ENCODE measurements around the gene ZMAT2. TPM values are rescaled to one million over a fixed set of nuclear protein-coding genes. Genes with fewer than 3 reads are reported as not detected.
"Not testable (repeated sequence)": the region's sequence is repeated elsewhere in the genome, so short reads cannot be mapped to it uniquely, and the experiment has no call there.

The ZMAT2 gene
- total and polyA plus RNA-seq, 7 donors, result 44.7 to 136 (median 54.5) TPM

DNA sequence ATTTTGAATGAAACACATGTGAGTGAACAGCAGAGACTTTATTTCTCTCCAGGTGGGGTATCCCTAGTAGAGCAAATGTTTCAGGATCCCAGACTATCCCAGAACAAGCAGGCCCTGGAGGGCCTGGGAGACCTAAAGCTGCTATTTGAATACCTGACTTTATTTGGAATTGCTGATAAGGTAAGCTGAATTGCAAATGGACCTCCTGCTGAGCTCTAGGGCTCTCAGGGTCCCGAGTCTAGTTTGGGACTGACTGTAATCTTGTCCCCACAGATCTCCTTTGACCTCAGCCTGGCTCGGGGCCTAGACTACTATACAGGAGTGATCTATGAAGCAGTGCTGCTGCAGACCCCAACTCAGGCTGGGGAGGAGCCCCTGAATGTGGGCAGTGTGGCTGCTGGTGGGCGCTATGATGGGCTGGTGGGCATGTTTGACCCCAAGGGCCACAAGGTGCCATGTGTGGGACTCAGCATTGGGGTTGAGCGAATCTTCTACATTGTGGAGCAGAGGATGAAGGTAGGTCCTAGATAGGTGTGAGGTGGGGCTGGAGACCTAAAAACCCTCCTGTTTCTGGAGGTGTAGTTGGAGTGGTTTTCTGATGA lies 3.3 kb upstream of the ZMAT2 start:
- 85 to 96% (median 92%) methylated on average over 4 of the region's 4 CpGs for WGBS, 3 donors
- intact Hi-C loops (cut with DNase I), result no loop called here
- ATAC-seq, result no peak

DNA sequence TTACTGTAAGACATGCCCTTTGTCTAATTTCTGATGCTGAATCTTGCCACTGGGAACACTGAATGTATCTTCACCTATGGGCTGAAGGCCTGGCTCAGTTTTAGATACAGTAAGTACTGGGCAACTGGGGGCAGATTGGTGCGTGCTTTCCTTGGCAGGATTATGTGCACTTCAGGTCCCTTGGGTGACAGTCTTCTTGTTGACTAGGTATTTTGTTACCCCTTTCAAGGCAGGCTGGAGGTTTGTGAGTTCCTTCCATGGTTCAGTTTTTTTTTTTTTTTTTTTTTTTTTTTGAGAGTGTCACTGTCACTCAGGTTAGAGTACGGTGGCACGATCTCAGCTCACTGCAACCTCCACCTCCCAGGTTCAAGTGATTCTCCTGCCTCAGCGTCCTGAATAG lies 7.6 kb downstream of the ZMAT2 start:
- WGBS, 3 donors, result 58 to 91% (median 71%) methylated on average over 4 of the region's 4 CpGs
- no peaks in the 10 kb centered on the region for H3K27me3 ChIP-seq (ENCODE audit: insufficient read depth in 3 of 3, low read length in 2 of 3)
- peaks cover 7 to 50% of the 10 kb centered on the region in 2 donors for H3K36me3 ChIP-seq (ENCODE audit: insufficient read depth in 1 of 2, low read depth in 1 of 2)
- intact Hi-C loops (cut with DNase I), result no loop called here
- ATAC-seq (no peak), DNase-seq (no peak)
- no peak overlapping the region for H3K4me3 ChIP-seq
- H3K4me1 ChIP-seq, result no peaks in the 10 kb centered on the region
- H3K9me3 ChIP-seq, result no peaks in the 10 kb centered on the region
- peak overlapping the region; percentile 33 for H3K27ac ChIP-seq
- TF ChIP-seq, protein P1, sequence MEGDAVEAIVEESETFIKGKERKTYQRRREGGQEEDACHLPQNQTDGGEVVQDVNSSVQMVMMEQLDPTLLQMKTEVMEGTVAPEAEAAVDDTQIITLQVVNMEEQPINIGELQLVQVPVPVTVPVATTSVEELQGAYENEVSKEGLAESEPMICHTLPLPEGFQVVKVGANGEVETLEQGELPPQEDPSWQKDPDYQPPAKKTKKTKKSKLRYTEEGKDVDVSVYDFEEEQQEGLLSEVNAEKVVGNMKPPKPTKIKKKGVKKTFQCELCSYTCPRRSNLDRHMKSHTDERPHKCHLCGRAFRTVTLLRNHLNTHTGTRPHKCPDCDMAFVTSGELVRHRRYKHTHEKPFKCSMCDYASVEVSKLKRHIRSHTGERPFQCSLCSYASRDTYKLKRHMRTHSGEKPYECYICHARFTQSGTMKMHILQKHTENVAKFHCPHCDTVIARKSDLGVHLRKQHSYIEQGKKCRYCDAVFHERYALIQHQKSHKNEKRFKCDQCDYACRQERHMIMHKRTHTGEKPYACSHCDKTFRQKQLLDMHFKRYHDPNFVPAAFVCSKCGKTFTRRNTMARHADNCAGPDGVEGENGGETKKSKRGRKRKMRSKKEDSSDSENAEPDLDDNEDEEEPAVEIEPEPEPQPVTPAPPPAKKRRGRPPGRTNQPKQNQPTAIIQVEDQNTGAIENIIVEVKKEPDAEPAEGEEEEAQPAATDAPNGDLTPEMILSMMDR (IDR thresholded peaks at IDR 0.05), result no peak

More for the DNA sequence above, 3.3 kb upstream of the ZMAT2 start:
- no peak for DNase-seq
- no peak overlapping the region for H3K27ac ChIP-seq
- H3K36me3 ChIP-seq (ENCODE audit: insufficient read depth in 1 of 2, low read depth in 1 of 2), result peaks cover 38 to 79% of the 10 kb centered on the region in 2 donors
- TF ChIP-seq, protein P1 (IDR thresholded peaks at IDR 0.05), result no peak
- H3K9me3 ChIP-seq, result no peaks in the 10 kb centered on the region
- no peak overlapping the region for H3K4me3 ChIP-seq
- H3K4me1 ChIP-seq, result peaks cover 20% of the 10 kb centered on the region
- no peaks in the 10 kb centered on the region for H3K27me3 ChIP-seq (ENCODE audit: insufficient read depth in 3 of 3, low read length in 2 of 3)

DNA sequence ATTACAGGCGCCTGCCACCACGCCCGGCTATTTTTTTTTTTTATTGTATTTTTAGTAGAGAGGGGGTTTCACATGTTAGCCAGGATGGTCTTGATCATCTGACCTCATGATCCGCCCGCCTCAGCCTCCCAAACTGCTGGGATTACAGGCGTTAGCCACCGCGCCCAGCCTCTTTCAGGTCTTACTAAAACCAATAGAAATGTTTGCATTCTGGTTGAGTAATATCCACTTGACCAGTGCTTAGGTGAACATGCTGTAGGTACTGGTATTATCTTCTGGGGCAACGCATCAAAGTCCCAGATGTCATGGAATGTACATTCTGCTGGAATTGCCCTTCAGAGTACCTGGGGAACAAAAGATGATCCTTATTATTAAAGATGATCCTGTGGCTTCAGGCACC lies 8.5 kb downstream of the ZMAT2 start:
- H3K27ac ChIP-seq; H3K4me3 ChIP-seq; intact Hi-C loops (cut with DNase I); DNase-seq; H3K4me1 ChIP-seq; H3K27me3 ChIP-seq (ENCODE audit: insufficient read depth in 3 of 3, low read length in 2 of 3); ATAC-seq; H3K9me3 ChIP-seq: not testable (repeated sequence)
- WGBS, 3 donors, result 90 to 95% (median 91%) methylated on average over 9 of the region's 9 CpGs
- peaks cover 6 to 41% of the 10 kb centered on the region in 2 donors for H3K36me3 ChIP-seq (ENCODE audit: insufficient read depth in 1 of 2, low read depth in 1 of 2)

DNA sequence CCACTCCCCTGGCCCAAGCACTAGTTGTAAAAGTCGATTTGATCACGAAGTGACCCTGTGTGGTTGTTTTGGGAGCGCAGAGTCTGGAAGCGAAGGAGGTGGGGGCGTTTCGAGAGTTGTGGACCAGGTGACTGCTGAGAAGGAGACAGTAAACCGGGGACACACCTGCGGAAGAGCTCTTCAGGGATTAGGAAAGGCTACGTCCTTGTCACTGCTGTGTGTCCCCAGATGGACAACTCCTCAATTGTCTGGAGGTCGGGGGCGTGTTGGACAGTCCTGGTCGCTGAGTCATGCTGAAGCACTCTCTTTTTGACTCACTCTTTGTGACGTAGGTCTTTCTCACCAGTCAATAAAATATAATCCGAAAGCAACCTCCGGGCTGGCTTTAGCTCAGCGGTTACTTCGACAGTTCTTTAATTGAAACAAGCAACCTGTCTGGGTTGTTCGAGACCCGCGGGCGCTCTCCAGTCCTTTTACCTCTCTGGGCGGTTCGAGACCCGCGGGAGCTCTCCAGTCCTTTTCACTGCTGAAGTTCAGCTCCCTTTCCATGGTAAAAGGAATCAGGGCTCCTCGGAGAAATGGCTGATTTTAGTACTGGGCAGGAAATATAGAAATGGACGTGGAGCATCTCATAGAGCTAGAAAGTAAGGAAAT lies 10.8 kb downstream of the ZMAT2 start:
- DNase-seq (peak; percentile 85 to 89), ATAC-seq (peak; percentile 94 to 98 (median 96))
- intact Hi-C loops (cut with DNase I), result no loop called here
- TF ChIP-seq, protein P1 (IDR thresholded peaks at IDR 0.05), result no peak
- Histone ChIP-seq H3K27me3 (ENCODE audit: insufficient read depth in 3 of 3, low read length in 2 of 3) (no peaks in the 10 kb centered on the region), H3K9me3 (no peaks in the 10 kb centered on the region), H3K4me3 (peak overlapping the region; percentile 81), H3K36me3 (ENCODE audit: insufficient read depth in 1 of 2, low read depth in 1 of 2) (peaks cover 0 to 18% of the 10 kb centered on the region in 2 donors), H3K4me1 (no peaks in the 10 kb centered on the region), H3K27ac (peak overlapping the region; percentile 91)
- WGBS, 3 donors, result 1% methylated on average over 27 of the region's 27 CpGs

DNA sequence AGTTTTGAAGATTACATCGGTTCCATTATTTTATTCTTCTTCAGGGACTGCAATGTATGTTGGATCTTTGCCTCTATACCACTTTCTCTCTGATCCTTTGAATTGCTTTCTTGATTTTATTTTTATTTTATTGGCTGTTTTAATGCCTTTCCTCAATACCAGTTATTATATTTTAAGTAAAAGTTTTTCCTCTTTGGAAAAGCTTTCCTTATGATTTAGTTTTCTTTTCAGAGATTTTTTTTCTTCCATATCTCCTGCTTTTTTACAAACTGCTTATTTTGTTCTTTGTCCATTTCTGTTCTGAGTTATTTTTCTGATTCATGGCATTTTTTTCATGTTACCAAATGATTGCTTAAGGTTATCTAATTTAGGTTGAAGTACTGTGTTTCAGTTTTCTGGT lies 11.5 kb downstream of the ZMAT2 start:
- ATAC-seq, result no peak
- intact Hi-C loops (cut with DNase I), result no loop called here
- no peaks in the 10 kb centered on the region for H3K9me3 ChIP-seq
- 84 to 94% (median 88%) methylated on average over 1 of the region's 1 CpG for WGBS, 3 donors
- no peaks in the 10 kb centered on the region for H3K27me3 ChIP-seq (ENCODE audit: insufficient read depth in 3 of 3, low read length in 2 of 3)
- H3K36me3 ChIP-seq (ENCODE audit: insufficient read depth in 1 of 2, low read depth in 1 of 2), result peaks cover 0 to 11% of the 10 kb centered on the region in 2 donors
- TF ChIP-seq, protein P1 (IDR thresholded peaks at IDR 0.05), result no peak
- peak overlapping the region; percentile 81 for H3K4me3 ChIP-seq
- no peak for DNase-seq
- no peaks in the 10 kb centered on the region for H3K4me1 ChIP-seq
- H3K27ac ChIP-seq, result peak overlapping the region; percentile 91
